H1 (cell line): ENCODE data around the gene CMIP. TPM values are rescaled to one million over a fixed set of nuclear protein-coding genes. Genes with fewer than 3 reads are reported as not detected.

Experiments used
- ATF3 ChIP-seq: IDR thresholded peaks from 2 replicates; pipeline ENCODE4 v1.6.1; 2011; ENCODE audit warnings: low read depth, mild to moderate bottlenecking, low read length; ENCODE audit not compliant: insufficient read depth
- BRCA1 ChIP-seq: IDR thresholded peaks from 2 replicates; pipeline ENCODE4 v1.6.1; 2012; ENCODE audit warnings: low read depth, low read length, improper control_type of control experiment
- CHD1 ChIP-seq: IDR thresholded peaks from 2 replicates; pipeline ENCODE4 v1.6.1; 2012; ENCODE audit warnings: low read depth, low read length, improper control_type of control experiment
- RAD21 ChIP-seq, 2 experiments: IDR thresholded peaks in 1 of 2; conservative IDR thresholded peaks in 1 of 2; 2 replicates each; pipeline ENCODE4 v1.6.1; 2011; ENCODE audit warnings: low read depth in 2 of 2, low read length in 2 of 2, improper control_type of control experiment in 1 of 2, inconsistent platforms in 1 of 2, mild to moderate bottlenecking in 1 of 2, moderate library complexity in 1 of 2
- polyA plus RNA-seq, 7 experiments: library from polyadenylated mRNA; depleted of rRNA in 3 of 7; stranded (reverse) in 5 of 7; unstranded in 2 of 7; fragments of >200 nt in 5 of 7; fragments of 200-250 nt in 2 of 7; gene quantifications; 1 replicate in 5 of 7; 2 replicates in 1 of 7; 4 replicates in 1 of 7; pipeline versions ENCODE4 v1.2.1 to v1.2.3, GENCODE V29; 2011 to 2013; ENCODE audit warnings: missing spikeins in 2 of 7, mixed read lengths in 2 of 7
- total RNA-seq: library from RNA; stranded (reverse); fragmentation: NEBNext Ultra II Directional; extraction: Animal tissue kit (Norgen Biotek cat#: 25700); gene quantifications from 2 replicates; pipeline ENCODE4 v1.2.1, GENCODE V29; 2021
- TF ChIP-seq, protein P1 (sequence below), 3 experiments: IDR thresholded peaks; 1 replicate in 2 of 3; 2 replicates in 1 of 3; pipeline versions ENCODE4 v1.5.1 to v1.6.1; 2011; ENCODE audit warnings: low read length in 3 of 3, mild to moderate bottlenecking in 3 of 3, inconsistent platforms in 2 of 3, low read depth in 1 of 3, moderate library complexity in 1 of 3; ENCODE audit not compliant: insufficient read depth in 1 of 3; ENCODE audit errors: control extremely low read depth in 1 of 3

CMIP gene
- total and polyA plus RNA-seq, 2 of the 8 experiments (the other 6 are each of a cell fraction or from before 2014, with no cell fraction given), result 7.9 to 53.2 TPM

DNA sequence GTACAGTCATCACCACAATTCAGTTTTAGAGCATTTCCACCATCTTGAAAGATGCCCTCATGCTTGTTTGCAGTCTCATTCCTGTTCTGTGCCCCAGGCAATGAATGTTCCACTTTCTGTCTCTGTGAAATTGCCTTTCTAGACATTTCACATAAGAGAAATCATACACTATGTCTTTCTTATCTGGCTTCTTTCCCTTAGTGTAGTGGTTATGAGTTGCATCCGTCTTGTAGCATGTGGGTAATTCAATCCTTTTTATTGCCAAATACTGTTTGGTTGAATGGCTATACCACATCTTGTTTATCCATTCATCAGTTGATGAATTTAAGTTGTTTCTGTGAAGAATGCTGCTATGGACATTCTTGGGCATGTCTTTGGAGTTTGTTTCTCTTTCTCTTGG lies 202.0 kb downstream of the CMIP start (continued):
- TF ChIP-seq, protein P1, sequence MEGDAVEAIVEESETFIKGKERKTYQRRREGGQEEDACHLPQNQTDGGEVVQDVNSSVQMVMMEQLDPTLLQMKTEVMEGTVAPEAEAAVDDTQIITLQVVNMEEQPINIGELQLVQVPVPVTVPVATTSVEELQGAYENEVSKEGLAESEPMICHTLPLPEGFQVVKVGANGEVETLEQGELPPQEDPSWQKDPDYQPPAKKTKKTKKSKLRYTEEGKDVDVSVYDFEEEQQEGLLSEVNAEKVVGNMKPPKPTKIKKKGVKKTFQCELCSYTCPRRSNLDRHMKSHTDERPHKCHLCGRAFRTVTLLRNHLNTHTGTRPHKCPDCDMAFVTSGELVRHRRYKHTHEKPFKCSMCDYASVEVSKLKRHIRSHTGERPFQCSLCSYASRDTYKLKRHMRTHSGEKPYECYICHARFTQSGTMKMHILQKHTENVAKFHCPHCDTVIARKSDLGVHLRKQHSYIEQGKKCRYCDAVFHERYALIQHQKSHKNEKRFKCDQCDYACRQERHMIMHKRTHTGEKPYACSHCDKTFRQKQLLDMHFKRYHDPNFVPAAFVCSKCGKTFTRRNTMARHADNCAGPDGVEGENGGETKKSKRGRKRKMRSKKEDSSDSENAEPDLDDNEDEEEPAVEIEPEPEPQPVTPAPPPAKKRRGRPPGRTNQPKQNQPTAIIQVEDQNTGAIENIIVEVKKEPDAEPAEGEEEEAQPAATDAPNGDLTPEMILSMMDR (IDR thresholded peaks at IDR 0.05; ENCODE audit: control extremely low read depth in 1 of 3, insufficient read depth in 1 of 3, low read depth in 1 of 3, low read length in 3 of 3), result no peak
- TF ChIP-seq CHD1 (no peak), BRCA1 (no peak), ATF3 (no peak), RAD21 (IDR thresholded peaks at IDR 0.05 in 1 of 2, conservative IDR thresholded peaks at IDR 0.05 in 1 of 2; ENCODE audit: low read depth in 2 of 2, low read length in 2 of 2) (no peak)
